Liver (tissue), 3 donors: Measurements from ENCODE around the gene TUBB3.

Experiments
- ATF3 ChIP-seq: IDR thresholded peaks from 2 replicates; pipeline ENCODE4 v1.6.1; 2016; ENCODE audit warnings: antibody characterized with exemption
- NR2F2 ChIP-seq: IDR thresholded peaks from 2 replicates; pipeline ENCODE4 v1.6.1; 2016; ENCODE audit warnings: antibody characterized with exemption
- RAD21 ChIP-seq, 2 donors: IDR thresholded peaks; 2 replicates each; pipeline ENCODE4 v1.6.1; 2016; ENCODE audit warnings: antibody characterized with exemption in 2 of 2, mild to moderate bottlenecking in 2 of 2
- RXRA ChIP-seq, 2 donors: IDR thresholded peaks; 2 replicates each; pipeline ENCODE4 v1.6.1; 2017 to 2018; ENCODE audit warnings: antibody characterized with exemption in 2 of 2, mild to moderate bottlenecking in 1 of 2
- SP1 ChIP-seq: IDR thresholded peaks from 2 replicates; pipeline ENCODE4 v1.6.1; 2018; ENCODE audit warnings: antibody characterized with exemption, mild to moderate bottlenecking
- TF ChIP-seq, protein P1 (sequence below): fragments of 150-350 bp; IDR thresholded peaks from 2 replicates; pipeline ENCODE4 v1.5.1; 2017; ENCODE audit warnings: improper control_type of control experiment, low read depth, low read length; ENCODE audit not compliant: missing input control
- TF ChIP-seq, protein P2 (sequence below): IDR thresholded peaks from 2 replicates; pipeline ENCODE4 v1.6.1; 2016; ENCODE audit warnings: antibody characterized with exemption
- donor health status: healthy.
- donor health status: healthy.

DNA sequence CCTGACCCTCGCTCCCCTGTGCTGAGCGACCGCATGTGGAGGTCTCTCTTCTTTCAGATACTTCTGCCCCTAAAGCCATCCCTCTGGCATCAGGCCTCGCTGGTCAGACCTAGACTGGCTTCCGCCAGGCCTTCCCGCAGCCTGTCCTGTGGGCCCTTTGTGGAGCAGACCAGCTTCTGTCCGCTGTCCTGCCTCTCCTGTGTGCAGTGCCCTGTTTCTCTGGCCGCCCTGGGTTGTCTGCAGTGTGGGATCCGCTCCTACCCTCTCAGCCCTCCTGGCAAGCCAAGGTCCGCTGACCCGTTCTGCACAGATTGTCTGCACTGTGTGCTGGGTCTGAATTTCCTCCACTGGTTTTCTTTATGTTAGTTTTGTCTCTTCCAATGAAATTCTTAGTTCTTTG, 25.9 kb upstream of the TUBB3 start:
- no peak for TF ChIP-seq ATF3
- TF ChIP-seq, protein P1, sequence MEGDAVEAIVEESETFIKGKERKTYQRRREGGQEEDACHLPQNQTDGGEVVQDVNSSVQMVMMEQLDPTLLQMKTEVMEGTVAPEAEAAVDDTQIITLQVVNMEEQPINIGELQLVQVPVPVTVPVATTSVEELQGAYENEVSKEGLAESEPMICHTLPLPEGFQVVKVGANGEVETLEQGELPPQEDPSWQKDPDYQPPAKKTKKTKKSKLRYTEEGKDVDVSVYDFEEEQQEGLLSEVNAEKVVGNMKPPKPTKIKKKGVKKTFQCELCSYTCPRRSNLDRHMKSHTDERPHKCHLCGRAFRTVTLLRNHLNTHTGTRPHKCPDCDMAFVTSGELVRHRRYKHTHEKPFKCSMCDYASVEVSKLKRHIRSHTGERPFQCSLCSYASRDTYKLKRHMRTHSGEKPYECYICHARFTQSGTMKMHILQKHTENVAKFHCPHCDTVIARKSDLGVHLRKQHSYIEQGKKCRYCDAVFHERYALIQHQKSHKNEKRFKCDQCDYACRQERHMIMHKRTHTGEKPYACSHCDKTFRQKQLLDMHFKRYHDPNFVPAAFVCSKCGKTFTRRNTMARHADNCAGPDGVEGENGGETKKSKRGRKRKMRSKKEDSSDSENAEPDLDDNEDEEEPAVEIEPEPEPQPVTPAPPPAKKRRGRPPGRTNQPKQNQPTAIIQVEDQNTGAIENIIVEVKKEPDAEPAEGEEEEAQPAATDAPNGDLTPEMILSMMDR = no peak
- TF ChIP-seq RAD21 (IDR thresholded peaks at IDR 0.05) = no peak
- no peak for TF ChIP-seq NR2F2
- TF ChIP-seq, protein P2, sequence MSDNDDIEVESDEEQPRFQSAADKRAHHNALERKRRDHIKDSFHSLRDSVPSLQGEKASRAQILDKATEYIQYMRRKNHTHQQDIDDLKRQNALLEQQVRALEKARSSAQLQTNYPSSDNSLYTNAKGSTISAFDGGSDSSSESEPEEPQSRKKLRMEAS = no peak
- no peak for TF ChIP-seq RXRA (IDR thresholded peaks at IDR 0.05)
- no peak for TF ChIP-seq SP1
